K562 (cell line): ENCODE measurements around the gene PRR15L. TPM values are rescaled to one million over a fixed set of nuclear protein-coding genes. Genes with fewer than 3 reads are reported as not detected.

Experiments used
- ATAC-seq: fragments of 200-7000 bp; cut with Tn5 transposase; 3 replicates; pipeline ENCODE4 v1.9.1; 2020; ENCODE audit warnings: moderate library complexity
- BruUV-seq: library from RNA; stranded (reverse); fragments of 400-500 nt; replicated peaks from 2 replicates; lab custom pipeline; 2021; lab: Mats Ljungman, UMichigan
- CTCF ChIA-PET: fragments of 300-600 bp; formaldehyde crosslinking; extraction: SDS; loops from one replicate; lab custom pipeline; 2021; ENCODE audit warnings: low intra/inter-chr PET ratio; lab: Yijun Ruan, JAX
- POLR2A ChIA-PET: fragments of 300-600, 350-650 bp; sonication (Branson Sonifier 250); formaldehyde crosslinking; extraction: SDS; loops from one replicate; lab custom pipeline; 2021; ENCODE audit warnings: antibody characterized with exemption, inconsistent platforms; lab: Yijun Ruan, JAX
- DNase-seq, 4 experiments: peaks; one replicate each; pipeline versions ENCODE4 v3.0.0 to v3.0.0-alpha.2; 2011 to 2018; ENCODE audit warnings: low spot score in 3 of 4, mixed read lengths in 3 of 4; ENCODE audit errors: extremely low read depth in 1 of 4
- FAIRE-seq: peaks from 2 replicates; lab custom pipeline; 2011; peaks lifted over from hg19 to GRCh38; lab: Jason Lieb, UNC
- H2AFZ ChIP-seq: 2 replicates; pipeline ENCODE4 v1.6.0; 2011; ENCODE audit warnings: low read depth, low read length, control low read depth, inconsistent platforms
- H3K27ac ChIP-seq: fragments of 200-600 bp; 3 replicates; pipeline ENCODE4 v1.8.0; 2011; ENCODE audit warnings: low read depth, mild to moderate bottlenecking, control low read depth, inconsistent platforms, low read length, moderate library complexity, mixed read lengths; ENCODE audit errors: extremely low read depth
- H3K27me3 ChIP-seq, 2 experiments: fragments of 300-600 bp in 1 of 2; 2 replicates in 1 of 2; 3 replicates in 1 of 2; pipeline versions ENCODE4 v1.6.0 to v1.8.0; 2011; ENCODE audit warnings: inconsistent platforms in 2 of 2, low read length in 2 of 2, mild to moderate bottlenecking in 1 of 2, mixed read lengths in 1 of 2, moderate library complexity in 1 of 2; ENCODE audit not compliant: control insufficient read depth in 2 of 2, insufficient read depth in 2 of 2
- H3K36me3 ChIP-seq: fragments of 300-600 bp; 3 replicates; pipeline ENCODE4 v1.8.0; 2011; ENCODE audit warnings: mild to moderate bottlenecking, low read length, inconsistent platforms; ENCODE audit not compliant: control insufficient read depth, insufficient read depth
- H3K4me1 ChIP-seq, 2 experiments: fragments of 200-600 bp in 1 of 2; replicated peaks in 1 of 2; 2 replicates in 1 of 2; 3 replicates in 1 of 2; pipeline versions ENCODE4 v1.5.1 to v1.8.0; 2011; ENCODE audit warnings: inconsistent platforms in 2 of 2, low read length in 2 of 2, mild to moderate bottlenecking in 1 of 2, mixed read lengths in 1 of 2, moderate library complexity in 1 of 2; ENCODE audit not compliant: control insufficient read depth in 2 of 2, insufficient read depth in 2 of 2
- H3K4me2 ChIP-seq: 2 replicates; pipeline ENCODE4 v1.6.1; 2011; ENCODE audit warnings: low read length, control low read depth, inconsistent platforms, mixed read lengths; ENCODE audit not compliant: insufficient read depth
- H3K4me3 ChIP-seq: fragments of 200-600 bp; sonication (generic), shearing (Covaris generic); 2 replicates; pipeline ENCODE4 v1.5.1; 2016; ENCODE audit warnings: control low read depth, inconsistent platforms
- H3K79me2 ChIP-seq: fragments of 200-600 bp; 3 replicates; pipeline ENCODE4 v1.8.0; 2011; ENCODE audit warnings: low read length, inconsistent platforms; ENCODE audit not compliant: control insufficient read depth, insufficient read depth
- H3K9ac ChIP-seq, 2 experiments: 2 replicates each; pipeline versions ENCODE4 v1.6.0 to v1.6.1; 2011; ENCODE audit warnings: low read depth in 2 of 2, low read length in 2 of 2, control low read depth in 1 of 2, inconsistent platforms in 1 of 2, mild to moderate bottlenecking in 1 of 2, mixed read lengths in 1 of 2; ENCODE audit not compliant: insufficient read depth in 1 of 2
- H3K9me1 ChIP-seq: one replicate; pipeline ENCODE4 v1.6.0; 2011; ENCODE audit warnings: inconsistent platforms, mild to moderate bottlenecking, low read length, moderate library complexity; ENCODE audit not compliant: control insufficient read depth, insufficient read depth
- H3K9me3 ChIP-seq: replicated peaks from 2 replicates; pipeline ENCODE4 v1.5.1; 2011; ENCODE audit warnings: low read depth, low read length, inconsistent platforms; ENCODE audit not compliant: control insufficient read depth, insufficient read depth
- H4K20me1 ChIP-seq: replicated peaks from 2 replicates; pipeline ENCODE4 v1.6.1; 2011; ENCODE audit warnings: low read length, inconsistent platforms, mixed read lengths; ENCODE audit not compliant: control insufficient read depth, insufficient read depth
- CREB1 ChIP-seq, 2 experiments: sonication (generic) in 1 of 2; formaldehyde crosslinking in 1 of 2; IDR thresholded peaks; 2 replicates each; pipeline versions ENCODE4 v1.6.1 to v1.8.0; 2012 to 2022; ENCODE audit warnings: inconsistent platforms in 1 of 2, mild to moderate bottlenecking in 1 of 2, missing genetic modification reagents in 1 of 2, moderate library complexity in 1 of 2
- GABPB1 ChIP-seq: sonication (generic); formaldehyde crosslinking; IDR thresholded peaks from 2 replicates; pipeline ENCODE4 v1.8.0; 2022; ENCODE audit warnings: mild to moderate bottlenecking, missing genetic modification reagents
- KDM5B ChIP-seq: fragments of 200-600 bp; sonication (generic); IDR thresholded peaks from 2 replicates; pipeline ENCODE4 v1.6.1; 2012; ENCODE audit warnings: low read depth, mild to moderate bottlenecking, moderate library complexity, low read length, control low read depth, inconsistent platforms; ENCODE audit not compliant: insufficient replicate concordance
- WGBS: fragments of 100-300 bp; shearing (Covaris generic); methylation state at CpG from one replicate; pipeline ENCODE4 v1.1.6; 2016; ENCODE audit warnings: low coverage, mixed read lengths; ENCODE audit not compliant: insufficient coverage; ENCODE audit errors: missing lambda C conversion rate; 5-methylcytosine and 5-hydroxymethylcytosine counted together
- in situ Hi-C: fragments of 300-500 bp; cut with MboI; formaldehyde crosslinking; loops from 4 replicates; pipeline ENCODE4 v1.15.0; 2018; ENCODE audit warnings: inconsistent platforms, mixed read lengths
- intact Hi-C: fragments of 100-400 bp; cut with micrococcal nuclease; formaldehyde crosslinking; loops from 2 replicates; pipeline ENCODE4 v1.14.2; 2022
- polyA plus RNA-seq, 8 experiments: library from polyadenylated mRNA; depleted of rRNA in 4 of 8; stranded (reverse) in 5 of 8; unstranded in 3 of 8; fragments of >200 nt; fragmentation: Nextera tagmentation in 2 of 8; fragmentation: Illumina TruSeq in 1 of 8; extraction: Ambion mirVana in 2 of 8; extraction: Trizol in 1 of 8; gene quantifications; 2 replicates each; pipeline versions ENCODE4 v1.2.1 to v1.2.3, GENCODE V29; 2011 to 2014; ENCODE audit warnings: inconsistent platforms in 1 of 8, missing spikeins in 1 of 8
- total RNA-seq, 7 experiments: library from RNA; depleted of rRNA in 6 of 7; stranded (reverse); fragments of >200 nt in 6 of 7; fragmentation: Illumina TruSeq in 2 of 7; extraction: Trizol in 2 of 7; gene quantifications; 2 replicates each; pipeline versions ENCODE4 v1.2.1 to v1.2.3, GENCODE V29; 2011 to 2021; ENCODE audit warnings: low replicate concordance in 1 of 7

Gene PRR15L
- total and polyA plus RNA-seq, 9 of the 15 experiments (the other 6 are each of a cell fraction or from before 2014, with no cell fraction given), result 0.03 TPM; not detected in 8

GRCh38 chr17:47942096-47942510, 15.6 kb downstream of the PRR15L start:
- WGBS, result 5% methylated on average over 5 of the region's 5 CpGs
- in situ Hi-C loops, result no loop called here
- TF ChIP-seq CREB1 (IDR thresholded peaks at IDR 0.05), result no peak
- no peak for TF ChIP-seq CREB1 (CRISPR knock-in tag; IDR thresholded peaks at IDR 0.05)
- peak; percentile 15 for TF ChIP-seq KDM5B
- TF ChIP-seq GABPB1 (CRISPR knock-in tag), result 0 out of 2 replicates have a peak, but pooled peaks have one; percentile 5
- TF ChIP-seq, all 486 proteins: peak for 2
- ATAC-seq (no peak), DNase-seq (peak in 2 of 4 experiments; percentile 33 to 40), FAIRE-seq (peak; percentile 59)
- H3K4me2 ChIP-seq, result peak overlapping the region; percentile 94
- no TSS peak for BruUV-seq
- H2AFZ ChIP-seq, result peak overlapping the region; percentile 75
- H3K4me1 ChIP-seq, result peaks cover 25% of the 10 kb centered on the region in 2 experiments; a peak in 4 of 5 replicates
- intact Hi-C loops, result no loop called here
- ChIA-PET CTCF (no interaction called here), POLR2A (interaction anchor here (1.0 to 2.0 kb wide), 7 partner anchors 9 to 77 kb away, joined by 3 to 12 read pairs (median 6); partner anchors contain the start of genes CDK5RAP3 and SP2)
- H3K27ac ChIP-seq, result peak overlapping the region; percentile 84
- peak overlapping the region; percentile 85 to 94 for H3K9ac ChIP-seq
- no peaks in the 10 kb centered on the region for H3K9me3 ChIP-seq
- H3K36me3 ChIP-seq, result peaks cover 41% of the 10 kb centered on the region
- peaks cover 25% of the 10 kb centered on the region for H3K79me2 ChIP-seq
- H4K20me1 ChIP-seq, result no peaks in the 10 kb centered on the region
- no peaks in the 10 kb centered on the region for H3K27me3 ChIP-seq
- H3K9me1 ChIP-seq, result no peaks in the 10 kb centered on the region
- peak overlapping the region; percentile 62 for H3K4me3 ChIP-seq
